ENCODE data around the gene SUSD6. TPM values are rescaled to one million over a fixed set of nuclear protein-coding genes. Genes with fewer than 3 reads are reported as not detected.

SUSD6 gene
- total RNA-seq, 2 donors from 2014 or later: 41.1 to 52.3 TPM

GRCh38 chr14:69711477-69711876, 100.1 kb downstream of the SUSD6 start:
- no peak for DNase-seq (ENCODE audit: low spot score)
- Histone ChIP-seq H3K36me3 (no peaks in the 10 kb centered on the region), H3K4me3 (no peak overlapping the region), H3K27me3 (replicated peaks; ENCODE audit: insufficient read depth) (no peaks in the 10 kb centered on the region), H3K4me1 (replicated peaks) (peaks cover 32% of the 10 kb centered on the region), H3K9me3 (no peaks in the 10 kb centered on the region), H3K27ac (peak overlapping the region; percentile 57 to 64)
- 68% methylated on average over 1 of the region's 1 CpG for WGBS
- intact Hi-C loops (cut with DNase I): loop anchor here (5.0 kb wide), 1 partner anchor 99 kb away; the partner anchor contains the start of gene SUSD6
- no peak for TF ChIP-seq POLR2A (IDR thresholded peaks at IDR 0.05)
- TF ChIP-seq POLR2AphosphoS5 (IDR thresholded peaks at IDR 0.05): no peak
- TF ChIP-seq, protein P1, sequence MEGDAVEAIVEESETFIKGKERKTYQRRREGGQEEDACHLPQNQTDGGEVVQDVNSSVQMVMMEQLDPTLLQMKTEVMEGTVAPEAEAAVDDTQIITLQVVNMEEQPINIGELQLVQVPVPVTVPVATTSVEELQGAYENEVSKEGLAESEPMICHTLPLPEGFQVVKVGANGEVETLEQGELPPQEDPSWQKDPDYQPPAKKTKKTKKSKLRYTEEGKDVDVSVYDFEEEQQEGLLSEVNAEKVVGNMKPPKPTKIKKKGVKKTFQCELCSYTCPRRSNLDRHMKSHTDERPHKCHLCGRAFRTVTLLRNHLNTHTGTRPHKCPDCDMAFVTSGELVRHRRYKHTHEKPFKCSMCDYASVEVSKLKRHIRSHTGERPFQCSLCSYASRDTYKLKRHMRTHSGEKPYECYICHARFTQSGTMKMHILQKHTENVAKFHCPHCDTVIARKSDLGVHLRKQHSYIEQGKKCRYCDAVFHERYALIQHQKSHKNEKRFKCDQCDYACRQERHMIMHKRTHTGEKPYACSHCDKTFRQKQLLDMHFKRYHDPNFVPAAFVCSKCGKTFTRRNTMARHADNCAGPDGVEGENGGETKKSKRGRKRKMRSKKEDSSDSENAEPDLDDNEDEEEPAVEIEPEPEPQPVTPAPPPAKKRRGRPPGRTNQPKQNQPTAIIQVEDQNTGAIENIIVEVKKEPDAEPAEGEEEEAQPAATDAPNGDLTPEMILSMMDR (IDR thresholded peaks at IDR 0.05): no peak

DNA sequence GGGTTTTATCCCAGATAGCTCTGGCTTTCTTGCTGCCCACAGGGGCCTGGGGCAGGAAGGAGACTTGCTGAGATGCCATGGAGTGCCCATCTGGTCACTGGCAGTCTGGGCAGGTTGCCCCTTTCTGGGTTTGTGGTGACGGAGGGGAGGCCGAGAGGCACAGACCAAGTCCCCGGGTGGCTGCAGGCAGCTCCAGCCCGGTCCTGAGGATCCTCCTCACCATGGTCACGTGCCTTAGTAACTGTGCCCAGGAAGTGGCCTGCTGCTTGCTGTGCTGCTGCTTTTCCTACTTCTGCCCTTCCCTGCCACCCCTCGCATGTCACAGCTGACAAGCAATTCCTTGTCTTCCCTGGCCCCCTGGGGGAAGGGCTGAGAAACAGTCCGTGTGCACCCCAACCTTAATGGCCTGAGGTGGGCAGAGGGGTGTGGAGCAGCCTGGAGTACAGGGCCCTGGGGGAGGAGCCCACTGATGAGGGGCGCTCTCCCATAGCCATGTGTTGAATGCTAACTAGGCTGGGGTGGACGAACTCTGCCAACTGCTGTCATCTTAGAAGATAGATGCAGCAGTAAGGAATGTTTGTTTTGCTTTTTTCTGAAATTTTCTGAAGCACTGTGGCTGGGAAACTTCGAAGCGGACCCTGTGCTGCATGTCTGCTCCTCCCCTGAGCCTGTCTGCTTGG, 100.6 kb downstream of the SUSD6 start:
- TF ChIP-seq POLR2A (IDR thresholded peaks at IDR 0.05) (no peak), POLR2AphosphoS5 (IDR thresholded peaks at IDR 0.05) (no peak)
- TF ChIP-seq, protein P1 (IDR thresholded peaks at IDR 0.05): no peak
- H3K27ac ChIP-seq: peak overlapping the region; percentile 57 to 64
- H3K36me3 ChIP-seq: no peaks in the 10 kb centered on the region
- intact Hi-C loops (cut with DNase I): loop anchor here (5.0 kb wide), 1 partner anchor 100 kb away; the partner anchor contains the start of gene SUSD6
- H3K4me1 ChIP-seq (replicated peaks): peaks cover 32% of the 10 kb centered on the region
- no peaks in the 10 kb centered on the region for H3K27me3 ChIP-seq (replicated peaks; ENCODE audit: insufficient read depth)
- WGBS: 35% methylated on average over 11 of the region's 11 CpGs
- no peaks in the 10 kb centered on the region for H3K9me3 ChIP-seq
- H3K4me3 ChIP-seq: no peak overlapping the region
- DNase-seq (ENCODE audit: low spot score): no peak

DNA sequence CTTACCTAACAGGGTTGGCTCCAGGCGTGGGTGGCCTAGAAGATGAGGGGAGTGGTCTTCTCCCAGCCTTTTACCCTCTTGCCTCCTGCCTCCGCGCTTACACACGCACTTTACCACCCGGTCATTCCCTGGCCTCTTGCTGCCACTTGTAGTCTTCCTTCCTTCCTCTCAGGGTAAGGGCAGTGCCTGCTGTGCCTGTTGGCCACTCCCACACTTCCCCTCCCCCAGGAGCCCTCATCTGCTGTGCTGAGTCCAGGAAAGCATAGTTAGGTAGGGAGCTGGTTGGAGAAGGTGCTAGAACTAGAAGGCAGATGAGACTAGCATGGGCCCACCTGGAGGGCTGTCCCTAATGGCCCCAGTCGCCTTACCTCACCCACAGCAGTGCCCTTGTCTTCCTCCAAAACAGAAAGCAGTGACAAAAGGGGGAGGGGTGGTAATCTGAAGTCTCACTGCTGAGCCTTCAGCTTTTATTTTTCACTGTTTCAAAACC, 101.2 kb downstream of the SUSD6 start:
- H3K27me3 ChIP-seq (replicated peaks; ENCODE audit: insufficient read depth): no peaks in the 10 kb centered on the region
- H3K9me3 ChIP-seq: no peaks in the 10 kb centered on the region
- 38% methylated on average over 6 of the region's 6 CpGs for WGBS
- H3K27ac ChIP-seq: peak overlapping the region; percentile 57 to 64
- TF ChIP-seq POLR2AphosphoS5 (IDR thresholded peaks at IDR 0.05) (no peak), POLR2A (IDR thresholded peaks at IDR 0.05) (no peak)
- TF ChIP-seq, protein P1 (IDR thresholded peaks at IDR 0.05): no peak
- H3K4me1 ChIP-seq (replicated peaks): peaks cover 32% of the 10 kb centered on the region
- intact Hi-C loops (cut with DNase I): loop anchor here (5.0 kb wide), 1 partner anchor 100 kb away; the partner anchor contains the start of gene SUSD6
- H3K4me3 ChIP-seq: no peak overlapping the region
- DNase-seq (ENCODE audit: low spot score): peak; percentile 64
- no peaks in the 10 kb centered on the region for H3K36me3 ChIP-seq

DNA sequence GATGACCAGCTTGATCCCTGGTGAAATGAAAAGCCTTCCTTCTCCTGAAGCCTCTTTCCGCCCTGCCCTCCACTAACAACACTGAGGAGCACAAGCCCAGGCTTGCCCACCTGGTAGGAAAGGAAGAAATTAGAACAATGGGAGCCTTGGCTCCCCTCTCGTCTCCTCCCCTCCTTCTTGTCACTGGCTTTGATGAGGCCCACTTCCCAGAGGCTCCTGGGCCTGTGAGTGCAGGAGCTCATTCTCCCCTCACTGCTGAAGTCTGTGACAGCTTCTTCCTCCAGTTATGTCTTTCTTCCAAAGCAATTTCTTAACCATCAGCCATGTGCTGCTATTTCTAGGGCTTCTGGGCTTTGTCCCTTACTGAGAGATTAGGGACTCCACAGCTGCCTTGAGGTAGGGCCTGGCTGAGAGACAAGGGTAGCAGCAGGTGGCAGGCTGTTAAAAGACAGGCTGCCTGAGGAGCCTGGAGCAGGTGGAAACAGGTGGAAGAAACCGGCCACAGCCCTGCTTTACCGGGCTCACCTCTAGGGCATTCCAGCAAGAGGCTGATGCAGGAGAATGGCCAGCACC, 101.9 kb downstream of the SUSD6 start:
- Histone ChIP-seq H3K27me3 (replicated peaks; ENCODE audit: insufficient read depth) (no peaks in the 10 kb centered on the region), H3K4me3 (no peak overlapping the region), H3K36me3 (no peaks in the 10 kb centered on the region), H3K27ac (peak overlapping the region; percentile 57 to 64), H3K9me3 (no peaks in the 10 kb centered on the region), H3K4me1 (replicated peaks) (peaks cover 32% of the 10 kb centered on the region)
- WGBS: 34% methylated on average over 4 of the region's 4 CpGs
- TF ChIP-seq, protein P1 (IDR thresholded peaks at IDR 0.05): no peak
- TF ChIP-seq POLR2AphosphoS5 (IDR thresholded peaks at IDR 0.05): peak; percentile 68
- DNase-seq (ENCODE audit: low spot score): peak; percentile 86
- intact Hi-C loops (cut with DNase I): loop anchor here (5.0 kb wide), 1 partner anchor 101 kb away; the partner anchor contains the start of gene SUSD6

Data from prostate gland (tissue), 2 donors.